Progenitor cell of endocrine pancreas (in vitro differentiated cells): ENCODE results near the gene CNPY2. TPM values are rescaled to one million over a fixed set of nuclear protein-coding genes. Genes with fewer than 3 reads are reported as not detected.
A peak's percentile ranks its signal among the peaks of the same experiment; 100 is the strongest.
"Not testable (repeated sequence)": the region's sequence is repeated elsewhere in the genome, so short reads cannot be mapped to it uniquely, and the experiment has no call there.

Experiments used
- DNase-seq: peaks from one replicate; pipeline ENCODE4 v3.0.0; 2021; ENCODE audit warnings: low spot score; ENCODE audit not compliant: unreplicated experiment
- H3K27ac Mint-ChIP-seq: 2 replicates; pipeline ENCODE4 v1.8.0; 2021; ENCODE audit warnings: mild to moderate bottlenecking, moderate library complexity, mixed read lengths
- H3K27me3 Mint-ChIP-seq: 2 replicates; pipeline ENCODE4 v1.8.0; 2021; ENCODE audit warnings: mixed read lengths
- H3K36me3 Mint-ChIP-seq: 2 replicates; pipeline ENCODE4 v1.8.0; 2022; ENCODE audit warnings: mixed read lengths; ENCODE audit not compliant: insufficient read depth
- H3K4me1 Mint-ChIP-seq: 2 replicates; pipeline ENCODE4 v1.8.0; 2021; ENCODE audit warnings: low read depth, mixed read lengths
- H3K4me3 Mint-ChIP-seq: 2 replicates; pipeline ENCODE4 v1.8.0; 2021; ENCODE audit warnings: low read depth, mild to moderate bottlenecking, moderate library complexity, mixed read lengths
- H3K9me3 Mint-ChIP-seq: 2 replicates; pipeline ENCODE4 v1.8.0; 2021; ENCODE audit warnings: low read depth, mixed read lengths
- total RNA-seq: library from RNA; stranded (reverse); gene quantifications from 2 replicates; pipeline ENCODE4 v1.2.1, GENCODE V29; 2021
- TF ChIP-seq, protein P1 (sequence below): fragments of 200-600 bp; sonication (generic); IDR thresholded peaks from one replicate; pipeline ENCODE4 v1.5.0; 2021; ENCODE audit warnings: antibody characterized with exemption, mild to moderate bottlenecking; ENCODE audit not compliant: unreplicated experiment

The CNPY2 gene
- total RNA-seq, 1 donor from 2014 or later = 230 TPM

DNA sequence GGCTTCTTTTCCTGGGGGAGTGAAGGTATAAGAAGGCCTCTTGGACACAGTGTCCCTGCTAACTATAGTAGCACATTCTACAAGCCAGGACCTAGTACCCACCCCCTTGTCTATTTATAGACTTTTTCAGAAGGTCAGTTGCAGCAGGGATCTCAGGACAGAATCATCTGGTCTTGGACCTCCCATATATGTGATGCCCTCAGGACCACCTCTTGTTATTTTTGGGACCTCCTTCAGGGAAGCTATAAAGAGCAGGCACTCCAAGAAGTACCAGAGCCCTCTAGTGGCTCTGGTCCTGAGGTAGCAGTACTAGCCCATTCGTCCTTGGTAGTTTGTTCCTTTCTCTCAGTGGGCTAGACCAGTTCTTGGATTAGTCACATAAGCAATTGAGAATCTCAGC lies 44.8 kb downstream of the CNPY2 start:
- Mint-ChIP-seq H3K27me3 (no peaks in the 10 kb centered on the region), H3K4me3 (no peak overlapping the region), H3K36me3 (peaks cover 19% of the 10 kb centered on the region), H3K9me3 (no peaks in the 10 kb centered on the region), H3K27ac (no peak overlapping the region), H3K4me1 (peaks cover 10% of the 10 kb centered on the region)
- TF ChIP-seq, protein P1, sequence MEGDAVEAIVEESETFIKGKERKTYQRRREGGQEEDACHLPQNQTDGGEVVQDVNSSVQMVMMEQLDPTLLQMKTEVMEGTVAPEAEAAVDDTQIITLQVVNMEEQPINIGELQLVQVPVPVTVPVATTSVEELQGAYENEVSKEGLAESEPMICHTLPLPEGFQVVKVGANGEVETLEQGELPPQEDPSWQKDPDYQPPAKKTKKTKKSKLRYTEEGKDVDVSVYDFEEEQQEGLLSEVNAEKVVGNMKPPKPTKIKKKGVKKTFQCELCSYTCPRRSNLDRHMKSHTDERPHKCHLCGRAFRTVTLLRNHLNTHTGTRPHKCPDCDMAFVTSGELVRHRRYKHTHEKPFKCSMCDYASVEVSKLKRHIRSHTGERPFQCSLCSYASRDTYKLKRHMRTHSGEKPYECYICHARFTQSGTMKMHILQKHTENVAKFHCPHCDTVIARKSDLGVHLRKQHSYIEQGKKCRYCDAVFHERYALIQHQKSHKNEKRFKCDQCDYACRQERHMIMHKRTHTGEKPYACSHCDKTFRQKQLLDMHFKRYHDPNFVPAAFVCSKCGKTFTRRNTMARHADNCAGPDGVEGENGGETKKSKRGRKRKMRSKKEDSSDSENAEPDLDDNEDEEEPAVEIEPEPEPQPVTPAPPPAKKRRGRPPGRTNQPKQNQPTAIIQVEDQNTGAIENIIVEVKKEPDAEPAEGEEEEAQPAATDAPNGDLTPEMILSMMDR = peak; percentile 38
- DNase-seq = no peak

DNA sequence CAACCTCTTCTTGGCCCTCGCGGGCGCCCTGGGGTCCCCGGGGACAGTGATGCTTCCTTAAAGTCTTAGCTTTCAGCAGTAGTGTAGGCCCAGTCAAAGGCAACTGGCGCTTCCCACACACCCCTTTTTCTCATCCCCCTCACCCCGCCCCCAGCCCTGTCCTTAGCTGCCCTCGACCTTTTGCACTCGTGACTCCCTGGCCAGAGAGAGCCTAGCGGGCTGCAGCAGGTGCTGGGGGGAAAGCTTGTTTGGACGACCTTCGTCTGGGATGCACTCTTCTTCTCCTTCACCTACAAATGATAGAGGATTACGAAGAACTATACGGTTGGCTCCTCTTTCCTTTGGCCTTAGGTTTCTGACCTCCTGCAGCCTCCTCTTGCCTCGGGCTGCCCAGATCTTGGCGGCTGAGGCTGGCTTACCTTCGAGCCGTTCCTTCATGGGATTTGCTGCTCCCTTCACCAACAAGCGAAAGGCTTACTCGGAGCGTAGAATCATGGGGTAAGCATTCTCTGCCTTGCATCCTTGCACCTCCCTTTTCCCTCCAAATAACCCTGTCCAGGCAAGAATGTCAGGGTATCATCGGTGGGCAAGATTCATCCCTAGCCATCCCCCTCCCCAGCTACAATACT lies 48.2 kb downstream of the CNPY2 start:
- peak overlapping the region; percentile 90 for H3K4me3 Mint-ChIP-seq
- TF ChIP-seq, protein P1 = no peak
- H3K36me3 Mint-ChIP-seq = peaks cover 6% of the 10 kb centered on the region
- H3K4me1 Mint-ChIP-seq = peaks cover 10% of the 10 kb centered on the region
- DNase-seq = no peak
- H3K27ac Mint-ChIP-seq = no peak overlapping the region
- no peaks in the 10 kb centered on the region for H3K9me3 Mint-ChIP-seq
- H3K27me3 Mint-ChIP-seq = no peaks in the 10 kb centered on the region

DNA sequence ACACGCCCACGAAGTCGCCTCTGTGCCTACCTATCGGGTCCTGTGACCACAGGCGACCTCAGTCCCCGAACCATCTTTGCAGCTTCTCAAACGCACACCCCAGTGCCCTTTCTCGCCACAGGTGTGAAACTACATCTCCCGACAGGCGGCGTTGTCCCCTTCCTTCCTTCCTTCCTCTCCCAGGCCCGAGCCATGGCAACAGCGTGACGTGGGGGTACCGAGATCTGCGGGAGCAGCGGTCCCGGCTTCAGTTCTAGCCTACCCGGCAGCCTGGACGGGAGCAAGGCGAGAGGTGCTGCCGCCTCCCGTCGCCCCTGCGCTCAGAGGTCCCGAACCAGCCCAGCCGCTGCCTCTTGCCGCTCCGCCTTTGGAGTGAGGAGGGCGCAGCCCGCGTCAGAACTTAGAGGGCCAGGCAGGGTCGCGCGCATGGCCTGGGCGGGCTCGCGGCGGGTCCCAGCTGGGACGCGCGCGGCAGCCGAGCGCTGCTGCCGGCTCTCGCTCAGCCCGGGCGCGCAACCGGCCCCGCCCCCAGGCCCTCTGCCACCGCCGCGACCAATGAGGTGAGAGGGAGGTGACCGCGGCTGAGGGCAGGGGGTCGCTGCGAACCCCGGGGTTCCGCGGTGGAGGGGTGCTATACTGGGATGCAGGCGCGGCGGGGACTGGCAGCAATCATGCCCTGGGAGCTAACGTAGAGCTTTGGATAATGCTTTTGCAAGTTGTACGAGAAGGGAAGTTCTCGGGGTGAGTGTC lies 48.9 kb downstream of the CNPY2 start, which contains the start of gene COQ10A:
Gene COQ10A, plus strand, starts transcription at position 250 of the 750 bp plus-strand sequence. Its CDS starts 177 bp downstream, at position 427.
- Mint-ChIP-seq H3K27ac (peak within 1 kb of the TSS; percentile 96), H3K27me3 (no peaks in the 10 kb centered on the region), H3K36me3 (peaks cover 6% of the 10 kb centered on the region), H3K4me1 (peaks cover 10% of the 10 kb centered on the region), H3K9me3 (no peaks in the 10 kb centered on the region), H3K4me3 (peak within 1 kb of the TSS; percentile 90)
- TF ChIP-seq, protein P1 = peak; percentile 68
- peak; percentile 83 for DNase-seq

DNA sequence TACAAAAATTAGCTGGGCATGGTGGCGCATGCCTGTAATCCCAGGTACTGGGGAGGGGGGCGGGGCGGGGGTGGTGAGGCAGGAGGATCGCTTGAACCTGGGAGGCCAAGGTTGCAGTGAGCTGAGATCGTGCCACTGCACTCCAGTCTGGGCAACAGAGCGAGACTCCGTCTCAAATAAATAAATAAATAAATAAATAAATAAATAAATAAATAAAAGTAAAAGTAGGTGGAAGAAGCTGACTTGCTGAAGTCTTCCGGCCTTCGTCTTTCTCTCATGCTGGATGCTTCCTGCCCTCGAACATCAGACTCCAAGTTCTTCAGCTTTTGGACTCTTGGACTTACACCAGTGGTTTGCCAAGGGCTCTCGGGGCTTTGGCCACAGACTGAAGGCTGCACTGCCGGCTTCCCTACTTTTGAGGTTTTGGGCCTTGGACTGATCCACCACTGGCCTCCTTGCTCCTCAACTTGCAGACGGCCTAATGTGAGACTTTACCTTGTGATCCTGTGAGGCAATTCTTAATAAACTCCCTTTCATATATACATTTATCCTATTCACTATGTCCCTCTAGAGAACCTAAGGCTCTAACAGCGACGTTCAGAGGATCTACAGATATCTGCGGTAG lies 49.6 kb downstream of the CNPY2 start:
- H3K4me1 Mint-ChIP-seq = peaks cover 10% of the 10 kb centered on the region

DNA sequence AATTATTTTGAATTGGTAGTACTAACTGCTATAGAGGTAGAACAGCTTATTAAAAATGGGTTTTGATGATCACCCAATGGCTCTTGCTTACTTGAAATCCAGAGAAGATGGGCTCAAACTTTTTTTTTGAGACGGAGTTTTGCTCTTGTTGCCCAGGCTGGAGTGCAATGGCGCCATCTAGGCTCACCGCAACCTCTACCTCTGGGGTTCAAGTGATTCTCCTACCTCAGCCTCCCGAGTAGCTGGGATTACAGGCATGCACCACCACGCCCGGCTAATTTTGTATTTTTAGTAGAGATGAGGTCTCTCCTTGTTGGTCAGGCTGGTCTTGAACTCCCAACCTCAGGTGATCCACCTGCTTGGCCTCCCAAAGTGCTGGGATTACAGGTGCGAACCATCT lies 52.8 kb downstream of the CNPY2 start:
- not testable (repeated sequence) for H3K4me3 Mint-ChIP-seq, DNase-seq, H3K36me3 Mint-ChIP-seq, H3K27ac Mint-ChIP-seq, H3K27me3 Mint-ChIP-seq, H3K9me3 Mint-ChIP-seq
- H3K4me1 Mint-ChIP-seq = peaks cover 15% of the 10 kb centered on the region

More for the DNA sequence above, 49.6 kb downstream of the CNPY2 start:
- H3K4me3 Mint-ChIP-seq = peak overlapping the region; percentile 90
- not testable (repeated sequence) for H3K36me3 Mint-ChIP-seq, H3K9me3 Mint-ChIP-seq, DNase-seq, H3K27me3 Mint-ChIP-seq
- H3K27ac Mint-ChIP-seq = peak overlapping the region; percentile 96

DNA sequence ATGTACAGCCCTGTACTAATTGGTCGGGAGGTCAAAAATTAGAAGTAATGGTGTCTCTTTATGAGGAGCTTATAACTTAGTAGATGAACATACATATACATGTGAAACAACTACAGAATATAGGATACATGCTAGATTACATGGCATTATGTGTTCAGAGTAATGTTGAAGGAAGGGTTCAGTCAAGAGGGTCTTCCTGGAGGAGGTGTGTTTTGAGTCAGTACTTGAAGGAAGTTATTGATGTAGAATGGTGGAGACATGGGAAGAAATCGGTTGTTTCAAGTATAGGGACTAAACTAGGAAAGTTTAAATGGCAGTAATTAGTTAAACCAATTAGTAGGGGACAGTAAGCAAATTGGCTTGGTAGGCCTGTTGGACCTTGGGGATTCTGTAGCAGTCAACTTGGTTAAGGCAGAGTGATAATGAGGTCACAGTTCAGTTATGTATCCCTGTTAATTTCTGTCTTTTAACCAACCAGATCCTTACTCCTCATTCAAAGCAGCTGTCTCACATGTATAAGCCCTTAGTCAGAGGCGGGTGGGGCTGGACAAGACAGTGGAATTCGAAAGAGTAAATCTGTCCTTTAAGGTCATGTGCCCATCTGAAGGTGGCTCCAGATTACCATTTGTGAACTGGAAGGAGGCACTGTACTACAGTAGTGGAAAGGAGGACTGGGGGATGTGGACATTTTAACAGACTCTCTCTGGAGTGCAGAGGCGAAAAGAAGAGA lies 54.1 kb downstream of the CNPY2 start:
- peaks cover 5% of the 10 kb centered on the region for H3K27me3 Mint-ChIP-seq
- H3K27ac Mint-ChIP-seq = no peak overlapping the region
- peaks cover 15% of the 10 kb centered on the region for H3K4me1 Mint-ChIP-seq
- H3K36me3 Mint-ChIP-seq = no peaks in the 10 kb centered on the region
- TF ChIP-seq, protein P1 = no peak
- H3K9me3 Mint-ChIP-seq = no peaks in the 10 kb centered on the region
- no peak for DNase-seq
- H3K4me3 Mint-ChIP-seq = no peak overlapping the region
